ENCODE data around the gene CAMTA1. TPM values are rescaled to one million over a fixed set of nuclear protein-coding genes. Genes with fewer than 3 reads are reported as not detected.

CAMTA1 gene
- polyA plus RNA-seq, 1 of the 3 experiments (the other 2 are of a cell fraction) = 63.1 TPM

- TF ChIP-seq EP300 (IDR thresholded peaks at IDR 0.05; ENCODE audit: borderline replicate concordance in 1 of 2, low read depth in 1 of 2, low read length in 1 of 2) (peak in 1 of 2 experiments; percentile 53; a peak in 1 of 4 replicates), POLR2AphosphoS5 (IDR thresholded peaks at IDR 0.05; ENCODE audit: low read depth, low read length) (peak; percentile 18; the same call in 1 of the 2 replicates), FOXM1 (IDR thresholded peaks at IDR 0.05; ENCODE audit: low read depth) (no peak), MAX (IDR thresholded peaks at IDR 0.05; ENCODE audit: low read depth) (0 out of 2 replicates have a peak, but pooled peaks have one; percentile 21), GABPA (IDR thresholded peaks at IDR 0.05; ENCODE audit: low read depth) (no peak), IRF3 (IDR thresholded peaks at IDR 0.05; ENCODE audit: low read depth, low read length) (no peak), RXRA (IDR thresholded peaks at IDR 0.05; ENCODE audit: borderline replicate concordance, low read depth) (no peak), USF2 (IDR thresholded peaks at IDR 0.05; ENCODE audit: borderline replicate concordance, low read depth, low read length) (no peak), MXI1 (IDR thresholded peaks at IDR 0.05; ENCODE audit: low read depth, low read length) (no peak)
Observed at GRCh38 chr1:6859415-6860343, 74.4 kb downstream of the CAMTA1 start (continued).

GRCh38 chr1:6860401-6860800, 75.1 kb downstream of the CAMTA1 start:
- CTCF ChIA-PET = interaction anchor here (1.1 kb wide), 1 partner anchor 12 kb away, joined by 4 read pairs; no protein-coding TSS in a partner anchor
- Histone ChIP-seq H3K79me2 (ENCODE audit: insufficient read depth) (peaks cover 58% of the 10 kb centered on the region), H3K27me3 (ENCODE audit: insufficient read depth) (no peaks in the 10 kb centered on the region), H3K9me3 (no peaks in the 10 kb centered on the region), H3K27ac (ENCODE audit: low read depth in 2 of 2, low read length in 1 of 2) (peak overlapping the region; percentile 1 to 96; a peak in 2 of 4 replicates), H4K20me1 (ENCODE audit: insufficient read depth) (no peaks in the 10 kb centered on the region), H3K9ac (peak overlapping the region; percentile 12; the same call in 1 of the 2 replicates), H3K9me2 (no peaks in the 10 kb centered on the region), H3K36me3 (replicated peaks in 1 of 2; ENCODE audit: control insufficient read depth in 1 of 2, insufficient read depth in 2 of 2, low read length in 1 of 2) (peaks cover 0 to under 1% of the 10 kb centered on the region in 2 experiments), H2AFZ (ENCODE audit: low read depth) (no peak overlapping the region), H3F3A (replicated peaks; ENCODE audit: insufficient read depth) (peaks cover 29% of the 10 kb centered on the region), H3K4me2 (peak overlapping the region; percentile 64; the same call in 1 of the 2 replicates), H3K4me3 (ENCODE audit: low read depth in 2 of 2, low read length in 1 of 2) (no peak overlapping the region), H3K4me1 (ENCODE audit: control insufficient read depth in 1 of 2, insufficient read depth in 2 of 2, low read depth in 1 of 2, low read length in 1 of 2) (peaks cover 0 to 13% of the 10 kb centered on the region in 2 experiments; a peak in 3 of 4 replicates)
- WGBS (ENCODE audit: low lambda C conversion rate) = 75% methylated on average over 6 of the region's 6 CpGs
- POLR2A ChIA-PET = no interaction called here
- DNase-seq = no peak
- no peak for TF ChIP-seq SIN3A (IDR thresholded peaks at IDR 0.05; ENCODE audit: borderline replicate concordance, low read depth, low read length)
- no peak for TF ChIP-seq NRF1 (IDR thresholded peaks at IDR 0.05; ENCODE audit: low read depth, low read length)
- no peak for TF ChIP-seq JUND (IDR thresholded peaks at IDR 0.05)
- TF ChIP-seq TCF12 (IDR thresholded peaks at IDR 0.05) = no peak
- no peak for TF ChIP-seq USF2 (IDR thresholded peaks at IDR 0.05; ENCODE audit: borderline replicate concordance, low read depth, low read length)
- no peak for TF ChIP-seq TEAD4 (IDR thresholded peaks at IDR 0.05; ENCODE audit: borderline replicate concordance, insufficient read depth)
- no peak for TF ChIP-seq IRF3 (IDR thresholded peaks at IDR 0.05; ENCODE audit: low read depth, low read length)
- TF ChIP-seq ELF1 (IDR thresholded peaks at IDR 0.05) = no peak
- no peak for TF ChIP-seq RXRA (IDR thresholded peaks at IDR 0.05; ENCODE audit: borderline replicate concordance, low read depth)
- no peak for TF ChIP-seq RAD21 (IDR thresholded peaks at IDR 0.05; ENCODE audit: low read length)
- no peak for TF ChIP-seq POLR2AphosphoS5 (IDR thresholded peaks at IDR 0.05; ENCODE audit: low read depth, low read length)
- TF ChIP-seq TAF1 (IDR thresholded peaks at IDR 0.05; ENCODE audit: borderline replicate concordance, low read depth, low read length) = no peak
- no peak for TF ChIP-seq EZH2phosphoT487 (IDR thresholded peaks at IDR 0.05; ENCODE audit: borderline replicate concordance, low read depth)
- no peak for TF ChIP-seq MAX (IDR thresholded peaks at IDR 0.05; ENCODE audit: low read depth)
- no peak for TF ChIP-seq MEF2A (IDR thresholded peaks at IDR 0.05; ENCODE audit: borderline replicate concordance, low read depth)
- no peak for TF ChIP-seq MXI1 (IDR thresholded peaks at IDR 0.05; ENCODE audit: low read depth, low read length)
- no peak for TF ChIP-seq SMC3 (IDR thresholded peaks at IDR 0.05; ENCODE audit: low read depth, low read length)
- TF ChIP-seq NFIC (IDR thresholded peaks at IDR 0.05; ENCODE audit: borderline replicate concordance) = no peak
- TF ChIP-seq FOSL2 (IDR thresholded peaks at IDR 0.05; ENCODE audit: borderline replicate concordance, low read depth) = no peak
- no peak for TF ChIP-seq EP300 (IDR thresholded peaks at IDR 0.05; ENCODE audit: borderline replicate concordance in 1 of 2, low read depth in 1 of 2, low read length in 1 of 2)
